ENCODE data around the gene KIAA1755. TPM values are rescaled to one million over a fixed set of nuclear protein-coding genes. Genes with fewer than 3 reads are reported as not detected.
A peak's percentile ranks its signal among the peaks of the same experiment; 100 is the strongest.

KIAA1755 gene
- total RNA-seq, 1 experiment from 2014 or later: not detected

- Histone ChIP-seq H4K20me1 (ENCODE audit: insufficient read depth, low read depth, low read length) (no peaks in the 10 kb centered on the region), H3K9me2 (replicated peaks; ENCODE audit: insufficient read depth, low read length) (no peaks in the 10 kb centered on the region), H3K9me3 (ENCODE audit: low read length) (no peaks in the 10 kb centered on the region), H3K4me1 (ENCODE audit: low read length) (no peaks in the 10 kb centered on the region), H3K27ac (ENCODE audit: low read length) (no peak overlapping the region), H3K4me2 (ENCODE audit: low read depth, low read length, poor library complexity, severe bottlenecking) (no peak overlapping the region), H3K79me2 (ENCODE audit: low read length) (no peaks in the 10 kb centered on the region), H2AFZ (ENCODE audit: low read length) (no peak overlapping the region), H3K9ac (ENCODE audit: low read length) (no peak overlapping the region), H3K27me3 (ENCODE audit: low read length) (no peaks in the 10 kb centered on the region), H3K36me3 (ENCODE audit: insufficient read depth, low read length) (no peaks in the 10 kb centered on the region), H3K4me3 (ENCODE audit: low read length) (no peak overlapping the region)
- DNase-seq: peak; percentile 54
These were observed 87.0 kb downstream of the KIAA1755 start for GRCh38 chr20:38173237-38174156.

GRCh38 chr20:38172408-38172807 is 88.1 kb downstream of the KIAA1755 start:
- Histone ChIP-seq H3K9ac (ENCODE audit: low read length) (no peak overlapping the region), H3K36me3 (ENCODE audit: insufficient read depth, low read length) (no peaks in the 10 kb centered on the region), H3K9me3 (ENCODE audit: low read length) (no peaks in the 10 kb centered on the region), H3K9me2 (replicated peaks; ENCODE audit: insufficient read depth, low read length) (no peaks in the 10 kb centered on the region), H3K4me1 (ENCODE audit: low read length) (no peaks in the 10 kb centered on the region), H3K79me2 (ENCODE audit: low read length) (no peaks in the 10 kb centered on the region), H3K27ac (ENCODE audit: low read length) (no peak overlapping the region), H3K4me2 (ENCODE audit: low read depth, low read length, poor library complexity, severe bottlenecking) (no peak overlapping the region), H3K4me3 (ENCODE audit: low read length) (no peak overlapping the region), H2AFZ (ENCODE audit: low read length) (no peak overlapping the region), H4K20me1 (ENCODE audit: insufficient read depth, low read depth, low read length) (no peaks in the 10 kb centered on the region), H3K27me3 (ENCODE audit: low read length) (no peaks in the 10 kb centered on the region)
- DNase-seq: no peak

- DNase-seq: no peak
- no peak overlapping the region for H3K27ac ChIP-seq (ENCODE audit: low read length)
These were observed 88.9 kb downstream of the KIAA1755 start for GRCh38 chr20:38171675-38172043.

DNA sequence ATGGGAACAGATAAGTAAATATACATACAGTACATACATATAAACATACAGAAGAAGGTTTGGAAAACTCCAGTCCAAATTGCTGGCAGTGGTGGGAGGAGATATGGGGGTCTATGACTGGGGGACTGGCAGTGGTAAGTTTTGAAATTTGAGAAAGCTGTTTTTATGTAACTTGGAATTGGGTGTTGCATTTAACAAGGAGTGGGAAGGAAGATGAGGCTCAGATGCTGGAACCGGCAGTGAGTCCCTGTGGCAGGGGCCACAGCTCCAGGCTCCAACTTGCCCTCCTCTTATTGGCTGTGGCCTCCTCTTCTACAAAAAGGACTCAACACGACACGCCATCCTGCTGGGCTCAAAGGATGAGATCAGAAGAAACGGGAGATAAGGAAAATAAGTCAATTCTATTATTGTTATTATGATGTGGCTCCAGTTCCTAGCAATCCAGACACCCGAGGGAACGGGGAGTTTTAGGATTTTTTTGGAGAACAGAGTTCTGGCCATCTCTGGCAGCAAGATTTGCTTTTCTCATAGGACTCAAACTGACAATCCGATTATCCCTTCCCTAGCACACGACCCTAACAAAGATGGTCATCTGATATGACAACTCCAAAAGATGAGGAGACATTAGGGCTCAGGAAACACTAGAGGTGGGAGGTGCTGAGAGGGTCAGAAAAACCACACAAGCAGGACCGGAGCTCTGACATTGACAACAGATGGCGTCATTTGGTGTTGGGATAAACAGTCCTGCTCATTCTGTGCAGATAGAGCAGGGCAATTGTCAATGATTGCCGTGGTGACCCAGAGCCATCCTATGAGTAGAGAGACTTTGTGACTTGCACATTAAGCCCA is 89.5 kb downstream of the KIAA1755 start:
- Histone ChIP-seq H3K79me2 (ENCODE audit: low read length) (no peaks in the 10 kb centered on the region), H3K4me1 (ENCODE audit: low read length) (no peaks in the 10 kb centered on the region), H3K27me3 (ENCODE audit: low read length) (no peaks in the 10 kb centered on the region), H3K9me3 (ENCODE audit: low read length) (no peaks in the 10 kb centered on the region), H3K9ac (ENCODE audit: low read length) (no peak overlapping the region), H3K4me3 (ENCODE audit: low read length) (no peak overlapping the region), H3K9me2 (replicated peaks; ENCODE audit: insufficient read depth, low read length) (no peaks in the 10 kb centered on the region), H4K20me1 (ENCODE audit: insufficient read depth, low read depth, low read length) (no peaks in the 10 kb centered on the region), H3K27ac (ENCODE audit: low read length) (no peak overlapping the region), H3K4me2 (ENCODE audit: low read depth, low read length, poor library complexity, severe bottlenecking) (no peak overlapping the region), H3K36me3 (ENCODE audit: insufficient read depth, low read length) (no peaks in the 10 kb centered on the region), H2AFZ (ENCODE audit: low read length) (no peak overlapping the region)
- DNase-seq: no peak

More at GRCh38 chr20:38171675-38172043, 88.9 kb downstream of the KIAA1755 start:
- no peaks in the 10 kb centered on the region for H3K4me1 ChIP-seq (ENCODE audit: low read length)
- no peak overlapping the region for H2AFZ ChIP-seq (ENCODE audit: low read length)
- no peak overlapping the region for H3K9ac ChIP-seq (ENCODE audit: low read length)
- H3K79me2 ChIP-seq (ENCODE audit: low read length): no peaks in the 10 kb centered on the region
- H3K27me3 ChIP-seq (ENCODE audit: low read length): no peaks in the 10 kb centered on the region
- no peaks in the 10 kb centered on the region for H3K9me3 ChIP-seq (ENCODE audit: low read length)
- no peaks in the 10 kb centered on the region for H3K9me2 ChIP-seq (replicated peaks; ENCODE audit: insufficient read depth, low read length)
- H3K36me3 ChIP-seq (ENCODE audit: insufficient read depth, low read length): no peaks in the 10 kb centered on the region
- no peak overlapping the region for H3K4me3 ChIP-seq (ENCODE audit: low read length)
- no peaks in the 10 kb centered on the region for H4K20me1 ChIP-seq (ENCODE audit: insufficient read depth, low read depth, low read length)
- H3K4me2 ChIP-seq (ENCODE audit: low read depth, low read length, poor library complexity, severe bottlenecking): no peak overlapping the region

DNA sequence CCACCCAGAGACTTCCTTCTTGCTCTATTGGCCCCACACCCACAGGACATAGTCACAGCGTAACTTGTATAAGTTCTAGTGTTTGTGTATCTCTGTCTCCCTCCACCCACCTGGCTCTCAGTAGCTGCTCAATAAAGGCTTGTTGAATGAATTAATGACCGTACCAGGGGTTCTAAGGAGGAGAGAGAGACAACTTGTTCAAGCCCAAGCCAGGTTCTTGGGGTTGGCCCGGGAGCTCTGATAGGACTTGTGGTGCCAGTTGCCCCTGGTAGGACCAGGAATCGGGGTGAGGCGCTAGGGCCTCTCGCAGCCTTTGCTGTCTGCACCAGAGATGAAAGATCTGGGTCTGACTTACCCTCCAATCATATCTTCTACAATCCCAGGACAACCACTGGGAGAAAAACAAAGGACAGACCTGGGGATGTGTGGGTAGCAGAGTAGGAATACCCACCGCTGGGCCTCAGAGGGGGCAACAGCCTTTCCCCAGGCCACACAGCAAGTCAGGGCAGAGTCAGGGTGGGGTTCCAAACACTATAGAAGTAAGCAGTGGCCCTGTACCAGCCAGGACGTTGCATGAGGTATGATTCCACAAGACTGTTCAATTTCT is 90.2 kb downstream of the KIAA1755 start:
- H3K4me2 ChIP-seq (ENCODE audit: low read depth, low read length, poor library complexity, severe bottlenecking): no peak overlapping the region
- no peaks in the 10 kb centered on the region for H3K27me3 ChIP-seq (ENCODE audit: low read length)
- no peak overlapping the region for H3K9ac ChIP-seq (ENCODE audit: low read length)
- H4K20me1 ChIP-seq (ENCODE audit: insufficient read depth, low read depth, low read length): no peaks in the 10 kb centered on the region
- H3K4me3 ChIP-seq (ENCODE audit: low read length): no peak overlapping the region
- no peak for DNase-seq
- no peaks in the 10 kb centered on the region for H3K4me1 ChIP-seq (ENCODE audit: low read length)
- H3K79me2 ChIP-seq (ENCODE audit: low read length): no peaks in the 10 kb centered on the region
- H3K9me3 ChIP-seq (ENCODE audit: low read length): no peaks in the 10 kb centered on the region
- H3K9me2 ChIP-seq (replicated peaks; ENCODE audit: insufficient read depth, low read length): no peaks in the 10 kb centered on the region
- no peak overlapping the region for H2AFZ ChIP-seq (ENCODE audit: low read length)
- H3K27ac ChIP-seq (ENCODE audit: low read length): no peak overlapping the region
- H3K36me3 ChIP-seq (ENCODE audit: insufficient read depth, low read length): no peaks in the 10 kb centered on the region

DNA sequence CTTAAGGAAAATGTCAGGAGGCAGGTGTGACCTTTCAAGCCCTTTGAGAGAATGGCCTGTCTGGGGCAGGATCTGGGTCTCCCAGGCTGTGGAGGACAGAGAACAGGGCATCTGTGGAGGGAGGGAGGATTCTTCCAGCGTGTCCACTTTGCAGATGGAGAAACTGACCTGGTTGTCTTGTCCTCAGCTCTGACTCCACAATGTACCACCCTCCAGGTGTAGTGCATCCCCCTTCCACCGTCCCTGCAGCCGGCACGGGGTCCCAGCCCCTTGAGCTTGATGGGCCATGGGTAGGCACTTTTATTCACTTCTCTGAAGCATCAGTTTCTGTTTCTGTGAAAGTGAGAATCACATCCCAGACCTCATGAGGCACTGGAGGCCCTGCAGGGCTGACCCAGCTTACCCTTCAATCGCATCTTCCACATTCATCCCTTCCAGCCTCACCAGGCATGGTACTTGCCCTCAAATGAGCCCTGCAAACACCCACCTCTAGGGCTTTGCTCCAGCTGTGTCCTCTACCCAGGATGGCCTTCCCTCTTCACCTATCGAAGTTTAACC is 90.8 kb downstream of the KIAA1755 start:
- no peaks in the 10 kb centered on the region for H3K27me3 ChIP-seq (ENCODE audit: low read length)
- peaks cover 4% of the 10 kb centered on the region; the same call in 1 of the 2 replicates for H3K4me1 ChIP-seq (ENCODE audit: low read length)
- no peak for DNase-seq
- H3K9ac ChIP-seq (ENCODE audit: low read length): no peak overlapping the region
- H3K4me3 ChIP-seq (ENCODE audit: low read length): no peak overlapping the region
- H3K9me3 ChIP-seq (ENCODE audit: low read length): no peaks in the 10 kb centered on the region
- no peak overlapping the region for H3K27ac ChIP-seq (ENCODE audit: low read length)
- H3K9me2 ChIP-seq (replicated peaks; ENCODE audit: insufficient read depth, low read length): no peaks in the 10 kb centered on the region
- no peaks in the 10 kb centered on the region for H3K79me2 ChIP-seq (ENCODE audit: low read length)
- H3K36me3 ChIP-seq (ENCODE audit: insufficient read depth, low read length): no peaks in the 10 kb centered on the region
- no peaks in the 10 kb centered on the region for H4K20me1 ChIP-seq (ENCODE audit: insufficient read depth, low read depth, low read length)
- no peak overlapping the region for H3K4me2 ChIP-seq (ENCODE audit: low read depth, low read length, poor library complexity, severe bottlenecking)
- no peak overlapping the region for H2AFZ ChIP-seq (ENCODE audit: low read length)

DNA sequence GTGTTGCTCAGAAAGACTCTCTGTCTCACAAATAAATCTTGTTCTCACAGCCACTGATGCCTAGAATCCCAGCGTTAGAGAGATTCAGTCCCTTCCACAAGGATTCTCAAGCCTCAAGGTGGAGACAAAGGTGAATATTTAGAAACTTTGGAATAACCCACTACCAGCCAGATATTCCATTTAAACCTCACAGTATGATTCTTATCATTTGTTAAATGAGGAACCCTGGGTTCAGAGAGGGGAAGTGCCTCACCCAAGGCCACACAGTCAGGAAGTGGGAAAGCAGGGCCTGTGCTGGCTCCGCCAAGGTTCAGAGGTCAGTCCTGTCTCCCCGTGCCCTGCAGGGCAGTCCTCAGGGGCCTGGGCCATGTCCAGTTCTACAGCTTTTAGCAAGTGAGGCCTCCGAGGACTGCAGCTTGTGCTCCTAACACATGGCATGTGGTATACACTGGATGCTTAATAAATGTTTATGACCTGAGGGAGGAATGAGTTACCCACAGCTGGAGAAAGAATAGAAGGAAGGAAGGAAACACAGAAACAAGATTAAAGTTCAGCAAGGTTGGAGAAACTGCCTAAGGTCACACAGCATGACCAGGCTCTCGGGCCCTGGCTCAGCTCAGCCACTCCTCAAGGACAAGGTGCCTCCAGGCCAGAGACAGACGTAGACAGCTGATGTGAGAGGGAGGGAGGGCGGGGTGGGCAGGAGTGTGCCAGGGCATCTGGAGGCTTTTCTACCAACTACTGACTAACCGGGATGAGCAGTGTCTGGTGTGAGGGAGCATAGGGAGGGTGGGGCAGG is 91.5 kb downstream of the KIAA1755 start:
- Histone ChIP-seq H3K27ac (ENCODE audit: low read length) (no peak overlapping the region), H4K20me1 (ENCODE audit: insufficient read depth, low read depth, low read length) (no peaks in the 10 kb centered on the region), H2AFZ (ENCODE audit: low read length) (no peak overlapping the region), H3K4me3 (ENCODE audit: low read length) (no peak overlapping the region), H3K27me3 (ENCODE audit: low read length) (no peaks in the 10 kb centered on the region), H3K9me3 (ENCODE audit: low read length) (no peaks in the 10 kb centered on the region), H3K9me2 (replicated peaks; ENCODE audit: insufficient read depth, low read length) (no peaks in the 10 kb centered on the region), H3K9ac (ENCODE audit: low read length) (no peak overlapping the region), H3K4me1 (ENCODE audit: low read length) (peaks cover 4% of the 10 kb centered on the region; the same call in 1 of the 2 replicates), H3K79me2 (ENCODE audit: low read length) (no peaks in the 10 kb centered on the region), H3K36me3 (ENCODE audit: insufficient read depth, low read length) (no peaks in the 10 kb centered on the region), H3K4me2 (ENCODE audit: low read depth, low read length, poor library complexity, severe bottlenecking) (no peak overlapping the region)
- DNase-seq: no peak
